ENCODE data around the gene ZNF598. TPM values are rescaled to one million over a fixed set of nuclear protein-coding genes. Genes with fewer than 3 reads are reported as not detected.

The ZNF598 gene
- total and polyA plus RNA-seq, 2 donors from 2014 or later = 14.3 to 34.9 TPM

GRCh38 chr16:2028146-2028545, 18.5 kb upstream of the ZNF598 start:
- no peaks in the 10 kb centered on the region for H3K27me3 ChIP-seq (ENCODE audit: control insufficient read depth, insufficient read depth, low read length)
- DNase-seq (peak in 1 of 5 donors; percentile 0), FAIRE-seq (no peak)
- no peaks in the 10 kb centered on the region for H3K36me3 ChIP-seq (ENCODE audit: control insufficient read depth in 2 of 3, insufficient read depth in 3 of 3, low read length in 3 of 3)
- peak overlapping the region in 1 of 3 donors; percentile 34 for H3K9ac ChIP-seq (ENCODE audit: low read length in 3 of 3)
- H3K27ac ChIP-seq (ENCODE audit: low read depth in 2 of 2, low read length in 2 of 2) = no peak overlapping the region
- peaks cover 0 to 38% (median 0%) of the 10 kb centered on the region in 3 donors for H3K4me1 ChIP-seq (ENCODE audit: control insufficient read depth in 2 of 3, insufficient read depth in 2 of 3, low read depth in 1 of 3, low read length in 3 of 3)
- intact Hi-C loops (cut with DNase I) = loop anchor here (10.0 kb wide), 1 partner anchor 117 kb away; the partner anchor contains the start of gene RAB26
- peak overlapping the region; percentile 64 to 91 (median 82) for H3K4me3 ChIP-seq (ENCODE audit: low read length in 3 of 3)
- TF ChIP-seq, protein P1, sequence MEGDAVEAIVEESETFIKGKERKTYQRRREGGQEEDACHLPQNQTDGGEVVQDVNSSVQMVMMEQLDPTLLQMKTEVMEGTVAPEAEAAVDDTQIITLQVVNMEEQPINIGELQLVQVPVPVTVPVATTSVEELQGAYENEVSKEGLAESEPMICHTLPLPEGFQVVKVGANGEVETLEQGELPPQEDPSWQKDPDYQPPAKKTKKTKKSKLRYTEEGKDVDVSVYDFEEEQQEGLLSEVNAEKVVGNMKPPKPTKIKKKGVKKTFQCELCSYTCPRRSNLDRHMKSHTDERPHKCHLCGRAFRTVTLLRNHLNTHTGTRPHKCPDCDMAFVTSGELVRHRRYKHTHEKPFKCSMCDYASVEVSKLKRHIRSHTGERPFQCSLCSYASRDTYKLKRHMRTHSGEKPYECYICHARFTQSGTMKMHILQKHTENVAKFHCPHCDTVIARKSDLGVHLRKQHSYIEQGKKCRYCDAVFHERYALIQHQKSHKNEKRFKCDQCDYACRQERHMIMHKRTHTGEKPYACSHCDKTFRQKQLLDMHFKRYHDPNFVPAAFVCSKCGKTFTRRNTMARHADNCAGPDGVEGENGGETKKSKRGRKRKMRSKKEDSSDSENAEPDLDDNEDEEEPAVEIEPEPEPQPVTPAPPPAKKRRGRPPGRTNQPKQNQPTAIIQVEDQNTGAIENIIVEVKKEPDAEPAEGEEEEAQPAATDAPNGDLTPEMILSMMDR (IDR thresholded peaks at IDR 0.05; ENCODE audit: borderline replicate concordance, extremely low read depth, insufficient read depth) = no peak
- no peaks in the 10 kb centered on the region for H3K9me3 ChIP-seq (ENCODE audit: control insufficient read depth in 2 of 3, insufficient read depth in 1 of 3, low read length in 3 of 3)

DNA sequence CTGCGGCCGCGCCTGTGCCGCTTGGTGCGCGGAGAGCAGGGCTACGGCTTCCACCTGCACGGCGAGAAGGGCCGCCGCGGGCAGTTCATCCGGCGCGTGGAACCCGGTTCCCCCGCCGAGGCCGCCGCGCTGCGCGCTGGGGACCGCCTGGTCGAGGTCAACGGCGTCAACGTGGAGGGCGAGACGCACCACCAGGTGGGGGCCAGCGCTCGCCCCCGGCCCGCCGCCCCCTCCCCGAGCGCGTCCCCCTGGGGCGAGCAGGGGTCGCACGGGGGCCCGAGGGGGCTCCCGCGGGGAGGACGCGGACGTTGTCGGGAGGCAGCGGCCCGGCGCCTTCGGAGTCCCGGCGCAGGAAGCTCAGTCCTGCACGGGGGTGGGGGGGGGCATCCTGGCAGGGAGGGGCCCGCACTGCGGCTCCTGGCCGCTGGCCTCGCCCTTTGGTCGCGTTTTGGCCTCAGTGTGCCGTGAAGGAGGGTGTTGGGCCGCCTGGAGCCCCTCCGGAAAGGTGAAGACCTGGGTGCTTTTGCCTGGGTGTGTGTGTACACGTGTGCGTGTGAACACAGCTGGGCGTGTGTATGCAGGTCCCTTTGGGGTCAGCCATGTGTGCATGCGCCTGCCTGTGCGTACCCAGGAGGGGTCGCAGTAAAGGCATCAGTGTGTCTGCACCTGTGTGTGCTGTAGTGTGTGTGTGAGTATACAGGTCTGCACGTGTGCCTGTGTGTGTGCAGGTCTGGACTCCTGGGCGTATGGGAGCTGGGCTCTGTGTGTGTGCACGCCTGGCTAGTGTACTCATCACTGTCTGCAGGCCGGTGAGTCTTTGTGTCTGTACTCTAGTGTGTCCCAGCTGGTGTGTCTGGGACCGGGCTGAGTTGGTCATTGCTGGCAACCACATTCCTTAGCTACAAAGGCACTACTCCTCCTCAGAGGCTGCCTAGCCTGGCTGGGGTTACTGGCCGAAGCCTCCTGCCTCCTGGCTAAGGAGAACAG, 17.7 kb upstream of the ZNF598 start:
- TF ChIP-seq, protein P1 (IDR thresholded peaks at IDR 0.05; ENCODE audit: borderline replicate concordance, extremely low read depth, insufficient read depth) = no peak
- no peaks in the 10 kb centered on the region for H3K36me3 ChIP-seq (ENCODE audit: control insufficient read depth in 2 of 3, insufficient read depth in 3 of 3, low read length in 3 of 3)
- intact Hi-C loops (cut with DNase I) = loop anchor here (10.0 kb wide), 1 partner anchor 117 kb away; the partner anchor contains the start of gene RAB26
- DNase-seq (peak in 3 of 5 donors; percentile 47 to 76 (median 73)), FAIRE-seq (no peak)
- H3K9ac ChIP-seq (ENCODE audit: low read length in 3 of 3) = peak overlapping the region in 2 of 3 donors; percentile 40 to 90
- H3K4me1 ChIP-seq (ENCODE audit: control insufficient read depth in 2 of 3, insufficient read depth in 2 of 3, low read depth in 1 of 3, low read length in 3 of 3) = peaks cover 0 to 42% (median 0%) of the 10 kb centered on the region in 3 donors
- H3K27me3 ChIP-seq (ENCODE audit: control insufficient read depth, insufficient read depth, low read length) = no peaks in the 10 kb centered on the region
- H3K4me3 ChIP-seq (ENCODE audit: low read length in 3 of 3) = peak overlapping the region; percentile 64 to 91 (median 82)
- no peak overlapping the region for H3K27ac ChIP-seq (ENCODE audit: low read depth in 2 of 2, low read length in 2 of 2)
- H3K9me3 ChIP-seq (ENCODE audit: control insufficient read depth in 2 of 3, insufficient read depth in 1 of 3, low read length in 3 of 3) = no peaks in the 10 kb centered on the region

GRCh38 chr16:2026461-2027023, 16.9 kb upstream of the ZNF598 start, which contains the start of gene NHERF2:
TSS of gene NHERF2 (plus strand) at chr16:2026902. CDS start at chr16:2027006, 104 bp downstream.
- Histone ChIP-seq H3K9ac (ENCODE audit: low read length in 3 of 3) (peak within 1 kb of the TSS; percentile 51 to 90 (median 60)), H3K27ac (ENCODE audit: low read depth in 2 of 2, low read length in 2 of 2) (peak within 1 kb of the TSS; percentile 30 to 43), H3K4me3 (ENCODE audit: low read length in 3 of 3) (peak within 1 kb of the TSS; percentile 64 to 91 (median 82)), H3K27me3 (ENCODE audit: control insufficient read depth, insufficient read depth, low read length) (no peaks in the 10 kb centered on the region), H3K4me1 (ENCODE audit: control insufficient read depth in 2 of 3, insufficient read depth in 2 of 3, low read depth in 1 of 3, low read length in 3 of 3) (peaks cover 0 to 41% (median 0%) of the 10 kb centered on the region in 3 donors), H3K36me3 (ENCODE audit: control insufficient read depth in 2 of 3, insufficient read depth in 3 of 3, low read length in 3 of 3) (no peaks in the 10 kb centered on the region), H3K9me3 (ENCODE audit: control insufficient read depth in 2 of 3, insufficient read depth in 1 of 3, low read length in 3 of 3) (no peaks in the 10 kb centered on the region)
- TF ChIP-seq, protein P1 (IDR thresholded peaks at IDR 0.05; ENCODE audit: borderline replicate concordance, extremely low read depth, insufficient read depth) = no peak
- peak in 3 of 5 donors; percentile 71 to 79 (median 74) for DNase-seq
- FAIRE-seq = no peak
- intact Hi-C loops (cut with DNase I) = loop anchor here (10.0 kb wide), 1 partner anchor 118 kb away; the partner anchor contains the start of gene RAB26

Measured in kidney (tissue), 14 donors.